Hepatic stellate cell (primary cell): ENCODE data around the gene SVIL.
"Not testable (repeated sequence)": the region's sequence is repeated elsewhere in the genome, so short reads cannot be mapped to it uniquely, and the experiment has no call there.

Experiments
- DNase-seq: peaks from one replicate; pipeline ENCODE4 v3.0.0; 2011; ENCODE audit warnings: low spot score

Gene SVIL

GRCh38 chr10:29648983-29649268 is 14.2 kb upstream of the SVIL start:
- DNase-seq, result no peak

- DNase-seq, result no peak
These were observed 13.6 kb upstream of the SVIL start for GRCh38 chr10:29648114-29648982.

GRCh38 chr10:29647478-29647877 is 12.7 kb upstream of the SVIL start:
- no peak for DNase-seq

DNA sequence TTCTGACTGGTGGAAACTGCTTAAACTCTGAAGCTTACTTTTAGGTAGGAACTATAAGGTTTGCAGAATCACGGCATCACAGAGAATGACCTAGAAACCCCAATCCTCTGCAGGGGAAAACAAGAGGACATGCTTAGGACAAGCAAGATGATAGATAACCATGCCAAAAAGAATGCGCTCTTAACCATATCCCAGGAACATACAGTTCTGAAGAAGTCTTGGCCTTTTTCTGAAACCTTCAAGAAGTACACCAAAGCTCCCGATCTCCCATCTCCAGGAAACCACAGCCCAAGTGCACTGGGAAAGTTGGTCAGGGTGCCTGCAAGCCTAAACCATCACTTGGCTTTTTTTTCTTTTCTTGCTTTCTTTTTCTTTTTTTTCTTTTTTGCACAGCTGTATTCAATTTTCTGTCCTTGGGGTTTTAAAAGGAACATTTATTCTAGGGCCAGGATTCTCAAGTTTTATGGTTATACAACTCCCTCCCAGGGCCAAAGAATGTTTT is 12.2 kb upstream of the SVIL start:
- DNase-seq, result no peak

DNA sequence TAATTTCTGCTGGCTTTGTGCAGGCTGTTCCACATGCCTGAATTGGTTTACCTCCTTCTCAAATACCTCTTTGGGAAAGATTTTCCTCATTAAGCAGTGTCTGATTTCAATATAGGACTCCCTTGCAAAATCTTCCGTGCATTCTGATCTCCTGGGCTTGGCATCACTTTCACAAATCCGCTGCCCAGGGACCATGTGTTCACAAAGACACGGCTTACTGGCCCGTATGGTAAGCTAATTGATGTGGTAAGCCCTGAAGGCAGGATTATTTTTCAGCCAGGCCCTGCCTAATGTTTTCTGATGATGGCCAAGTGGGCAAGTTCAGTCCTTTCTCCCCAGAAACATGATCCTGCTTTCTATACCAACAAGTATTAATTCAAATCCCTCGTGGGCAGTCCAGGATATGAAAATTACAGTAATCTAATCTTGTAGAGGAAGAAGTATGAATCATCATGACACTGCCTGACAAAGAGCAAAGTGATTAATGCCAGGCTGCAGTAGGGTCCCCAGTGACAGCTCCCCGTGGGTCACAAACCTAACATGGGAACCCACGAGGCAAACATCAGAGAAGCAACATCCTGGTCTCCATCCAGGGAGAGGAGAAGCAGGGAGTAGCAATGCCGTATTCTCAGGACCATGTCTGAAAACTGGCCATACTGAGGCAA is 11.6 kb upstream of the SVIL start:
- no peak for DNase-seq

GRCh38 chr10:29643771-29644501 is 9.2 kb upstream of the SVIL start:
- DNase-seq, result no peak

- DNase-seq, result peak; percentile 36
These were observed 8.2 kb upstream of the SVIL start for GRCh38 chr10:29642990-29643389.

DNA sequence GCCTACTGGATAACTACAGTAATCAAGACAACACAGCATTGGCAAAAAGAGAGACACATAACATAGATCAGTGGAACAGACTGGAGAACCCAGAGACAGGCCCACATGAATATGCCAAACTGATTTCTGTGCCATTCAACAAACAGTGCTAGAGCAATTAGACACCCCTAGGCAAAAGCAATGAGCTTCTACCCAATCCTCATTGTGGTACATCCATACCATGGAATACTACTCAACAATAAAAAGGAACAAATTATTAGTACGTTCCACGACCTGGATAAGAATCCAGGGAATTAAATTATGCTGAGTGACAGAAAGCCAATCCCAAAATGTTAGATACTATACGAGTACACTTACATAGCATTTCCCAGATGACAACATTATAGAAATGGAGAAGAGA is 2.8 kb upstream of the SVIL start:
- no peak for DNase-seq

DNA sequence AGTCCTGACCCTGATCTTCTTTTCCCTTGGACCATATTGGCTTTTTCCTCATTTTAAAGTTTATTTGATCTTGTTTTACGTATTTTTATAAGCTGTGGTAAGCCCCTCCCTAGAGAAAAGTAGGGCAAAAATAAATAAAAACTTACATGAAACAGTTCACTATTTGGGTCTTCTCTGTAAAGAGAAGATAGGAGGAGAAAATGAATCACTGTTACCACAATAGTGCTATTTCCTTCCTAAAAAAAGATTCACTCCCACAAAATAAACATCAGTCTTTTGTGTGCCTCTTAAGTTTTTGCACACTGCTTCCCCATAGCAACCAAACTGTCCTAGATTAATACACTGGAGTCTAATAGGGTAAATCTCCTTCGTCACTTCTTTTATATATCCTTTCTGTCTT is 1.4 kb upstream of the SVIL start:
- peak; percentile 39 for DNase-seq

DNA sequence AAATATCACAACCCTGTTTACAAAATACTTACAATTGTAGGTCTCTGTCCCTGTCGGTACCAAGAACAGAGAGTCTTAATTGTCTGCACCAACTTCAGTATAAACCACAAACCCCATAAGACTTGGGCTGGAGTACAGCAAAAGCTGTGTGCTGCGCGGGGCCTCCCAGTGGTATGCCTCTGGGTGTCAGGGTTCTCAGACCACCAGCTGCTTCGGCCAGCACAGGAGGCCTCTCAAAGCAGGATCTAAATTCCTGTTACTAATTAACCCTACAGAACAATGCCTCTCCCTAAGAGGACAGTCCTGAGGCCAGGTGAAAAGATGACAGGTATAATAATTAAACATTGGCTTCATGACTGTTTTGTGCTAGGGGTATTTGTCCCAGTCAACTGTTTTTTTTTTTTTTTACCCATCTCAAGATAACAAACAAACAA is 957 bp upstream of the SVIL start:
- no peak for DNase-seq

GRCh38 chr10:29634105-29634504 is 666 bp downstream of the SVIL start:
- no peak for DNase-seq

- no peak for DNase-seq
These were observed 3.8 kb downstream of the SVIL start for GRCh38 chr10:29631049-29631339.

DNA sequence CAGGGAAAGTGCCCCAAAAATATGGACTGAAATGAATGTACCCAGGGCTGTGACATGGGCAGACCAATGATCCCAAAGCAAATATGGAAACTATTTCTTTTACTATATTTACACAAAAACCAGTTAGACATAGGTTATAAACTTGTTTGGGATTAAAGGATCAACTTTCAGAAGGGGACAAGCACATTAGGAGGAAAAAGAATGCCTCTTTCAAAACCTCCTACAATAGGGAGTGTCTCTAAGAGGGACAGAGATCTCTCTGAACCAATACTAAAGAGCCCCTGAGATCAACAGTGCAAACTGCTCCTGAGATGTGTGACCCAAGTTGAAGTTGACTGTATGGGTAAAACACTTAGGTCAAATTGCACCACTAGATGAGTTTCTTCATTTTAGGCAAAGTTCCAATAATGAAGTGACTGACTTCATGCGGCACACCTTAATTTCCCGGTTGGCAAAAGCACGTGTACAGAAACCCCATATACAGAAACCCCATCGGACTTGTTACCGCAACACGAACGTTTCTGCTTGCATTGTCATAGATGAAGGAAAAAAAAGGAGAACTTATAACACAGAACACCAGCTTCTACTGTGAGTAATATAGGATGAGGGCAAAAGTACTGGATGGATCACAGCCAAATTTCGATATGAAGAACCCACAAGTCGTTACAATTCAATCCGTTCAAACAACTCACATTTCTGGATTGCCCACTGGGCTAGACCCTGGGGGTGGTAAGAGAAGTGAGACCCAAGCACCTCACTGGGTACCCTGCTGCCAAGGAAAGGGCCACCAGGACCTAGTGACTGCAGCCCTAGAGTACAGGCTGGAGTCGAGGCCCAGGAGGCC is 4.3 kb downstream of the SVIL start:
- no peak for DNase-seq

DNA sequence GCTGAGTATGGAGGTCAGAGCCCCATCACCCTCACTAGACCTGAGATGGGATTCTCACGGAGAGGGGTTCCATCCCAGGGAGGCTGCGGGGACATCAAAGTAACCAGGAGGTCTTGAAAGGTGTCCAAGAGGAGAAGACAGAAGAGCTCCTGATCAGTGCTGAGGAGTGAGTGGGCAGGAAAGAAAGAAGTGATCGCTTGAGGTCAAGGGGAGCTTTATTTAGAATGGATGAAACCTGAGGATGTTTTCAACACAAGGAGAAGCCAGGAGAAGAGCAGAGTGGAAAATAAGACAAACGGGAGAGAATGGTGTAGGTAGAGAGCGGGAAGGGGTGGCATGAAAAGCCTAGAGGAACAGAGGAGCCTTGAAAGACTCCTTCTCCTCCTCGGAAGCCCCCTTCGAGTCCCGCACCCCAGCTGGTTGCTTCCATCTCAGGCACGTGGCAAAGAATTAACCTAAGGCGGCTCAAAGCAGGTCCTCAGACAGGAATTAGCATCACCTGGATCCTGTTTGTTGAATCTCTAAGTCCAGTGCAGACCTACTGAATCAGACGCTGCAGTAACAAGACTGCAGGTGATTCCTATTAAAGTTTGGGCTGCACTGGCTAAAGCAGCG is 5.8 kb downstream of the SVIL start:
- DNase-seq, result no peak

- DNase-seq, result no peak
These were observed 6.5 kb downstream of the SVIL start for GRCh38 chr10:29628311-29628710.

DNA sequence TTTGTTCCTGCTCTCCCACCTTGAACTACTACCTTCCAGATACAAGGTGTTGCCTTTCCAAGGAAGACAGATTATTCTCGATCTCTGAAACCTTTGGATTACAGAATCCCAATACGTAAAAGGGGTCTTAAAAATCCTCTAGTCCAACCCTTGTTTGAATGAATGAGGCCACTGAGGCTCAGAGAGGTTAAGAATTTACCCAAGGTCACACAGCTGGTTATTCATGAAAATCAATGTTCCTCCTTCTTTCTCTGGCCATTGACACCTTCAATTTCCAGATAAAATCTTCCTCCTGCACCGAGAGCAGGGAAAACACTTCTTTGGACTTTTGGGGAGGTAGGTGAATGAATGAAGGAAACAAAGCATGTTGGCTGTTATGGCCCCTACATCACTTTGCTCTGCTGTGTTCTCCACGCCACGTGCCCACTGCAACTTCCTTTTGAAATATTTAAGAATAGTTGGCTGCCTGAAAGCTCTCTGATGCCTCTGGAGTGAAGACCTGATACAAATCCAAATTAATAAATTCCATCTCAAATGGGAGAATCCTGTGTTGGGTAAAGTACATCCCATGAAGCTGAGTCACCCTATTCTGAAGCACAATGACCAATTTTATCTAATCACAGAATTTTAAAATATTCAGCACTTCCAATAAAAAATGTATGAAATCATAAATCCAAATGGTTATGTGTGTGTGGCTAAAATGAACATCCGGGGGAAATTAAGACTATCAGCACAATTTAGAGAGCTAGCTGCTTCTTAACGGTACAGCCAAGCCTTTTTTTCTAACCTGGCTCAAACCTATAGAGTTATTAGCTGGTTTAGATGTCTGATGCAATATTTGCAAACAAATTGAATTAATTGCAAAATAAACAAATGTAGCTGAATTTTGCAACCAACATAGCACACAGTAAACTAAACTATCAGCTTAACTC is 7.3 kb downstream of the SVIL start:
- peak; percentile 50 for DNase-seq

DNA sequence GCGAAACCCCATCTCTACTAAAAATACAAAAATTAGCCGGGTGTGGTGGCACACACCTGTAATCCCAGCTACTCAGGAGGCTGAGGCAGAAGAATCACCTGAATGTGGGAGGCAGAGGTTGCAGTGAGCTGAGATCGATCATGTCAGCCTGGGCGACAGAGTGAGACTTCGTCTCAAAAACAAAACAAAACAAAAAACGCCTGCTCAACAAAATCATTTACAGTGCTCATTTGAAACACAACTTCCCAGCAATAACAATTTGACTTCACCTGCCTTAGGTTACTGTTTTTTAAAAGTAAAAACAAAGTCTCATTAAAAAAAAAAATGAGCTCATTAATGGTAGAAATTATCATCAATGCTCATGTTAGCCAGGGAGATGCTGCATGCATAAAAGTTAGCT is 10.4 kb downstream of the SVIL start:
- DNase-seq, result not testable (repeated sequence)

- no peak for DNase-seq
These were observed 11.0 kb downstream of the SVIL start for GRCh38 chr10:29623797-29624196.

DNA sequence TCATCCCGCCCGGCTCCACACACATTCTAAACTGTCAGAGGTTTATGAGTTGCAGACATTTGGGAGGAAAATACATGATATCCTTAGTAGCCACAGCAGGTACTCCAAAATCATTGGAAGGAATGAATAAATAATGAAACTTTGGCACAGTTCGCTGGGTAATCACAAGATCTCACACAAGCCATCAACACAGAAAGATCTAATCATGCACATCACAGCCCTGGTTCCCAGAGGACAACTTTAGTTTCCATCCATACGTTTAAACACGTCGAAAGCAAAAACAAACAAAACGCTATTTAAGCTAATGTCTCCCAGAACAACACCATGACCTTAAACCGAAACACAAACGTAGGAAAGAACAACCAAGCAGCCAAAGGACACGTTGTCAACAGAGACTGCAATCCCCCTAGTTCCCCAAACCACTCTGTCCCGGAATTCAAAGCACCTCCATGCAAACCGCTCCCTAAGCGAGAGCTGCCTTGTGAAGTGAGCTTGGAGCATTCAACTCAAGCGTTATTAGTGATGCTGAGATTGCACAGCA is 12.3 kb downstream of the SVIL start:
- DNase-seq, result no peak

DNA sequence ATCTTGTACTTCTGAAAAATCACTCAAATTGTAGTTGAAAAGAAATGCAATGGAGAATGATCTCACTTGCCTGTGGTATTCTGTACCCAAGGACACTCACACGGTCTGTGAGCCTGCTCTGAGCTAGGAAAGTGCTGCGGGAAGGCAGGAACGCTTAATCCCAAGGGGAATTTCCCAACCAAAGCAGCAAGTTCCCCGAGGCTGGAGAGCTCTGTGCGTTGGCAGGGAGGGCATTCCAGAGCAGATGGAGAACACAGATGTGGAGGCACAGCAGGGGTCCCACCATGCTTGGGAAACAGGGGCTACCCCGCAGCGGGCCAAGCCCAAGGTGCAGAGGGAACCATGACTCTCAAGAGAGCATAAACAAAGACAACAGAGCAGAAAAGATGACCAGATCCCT is 13.6 kb downstream of the SVIL start:
- peak; percentile 59 for DNase-seq
